HepG2 (cell line): ENCODE data around the gene WNK1. TPM values are rescaled to one million over a fixed set of nuclear protein-coding genes. Genes with fewer than 3 reads are reported as not detected.
A peak's percentile ranks its signal among the peaks of the same experiment; 100 is the strongest.

Experiments
- HES4 ChIP-seq: sonication (generic); formaldehyde crosslinking; IDR thresholded peaks from 2 replicates; pipeline ENCODE4 v1.9.0; 2021; ENCODE audit warnings: mild to moderate bottlenecking, missing genetic modification reagents, borderline replicate concordance
- HNF4A ChIP-seq: sonication (generic); formaldehyde crosslinking; IDR thresholded peaks from 2 replicates; pipeline ENCODE4 v1.4.0; 2020; ENCODE audit warnings: missing genetic modification reagents
- IKZF4 ChIP-seq: sonication (generic); formaldehyde crosslinking; IDR thresholded peaks from 2 replicates; pipeline ENCODE4 v1.5.1; 2020; ENCODE audit warnings: borderline replicate concordance, mild to moderate bottlenecking, low read depth, missing genetic modification reagents; ENCODE audit errors: not compliant biosample characterization
- NFYB ChIP-seq: sonication (generic); formaldehyde crosslinking; IDR thresholded peaks from 2 replicates; pipeline ENCODE4 v1.4.0; 2020; ENCODE audit warnings: missing genetic modification reagents
- NRL ChIP-seq: sonication (generic); formaldehyde crosslinking; IDR thresholded peaks from 2 replicates; pipeline ENCODE4 v1.5.0; 2020; ENCODE audit warnings: missing genetic modification reagents, mild to moderate bottlenecking, moderate library complexity, borderline replicate concordance
- SETDB1 ChIP-seq: sonication (generic); formaldehyde crosslinking; IDR thresholded peaks from 2 replicates; pipeline ENCODE4 v1.5.1; 2020; ENCODE audit warnings: missing genetic modification reagents, mild to moderate bottlenecking, borderline replicate concordance
- SMYD3 ChIP-seq: sonication (generic); formaldehyde crosslinking; IDR thresholded peaks from 2 replicates; pipeline ENCODE4 v1.8.1; 2023; ENCODE audit warnings: mild to moderate bottlenecking, missing genetic modification reagents
- SP140L ChIP-seq: sonication (generic); formaldehyde crosslinking; IDR thresholded peaks from 2 replicates; pipeline ENCODE4 v1.4.0; 2020; ENCODE audit warnings: missing genetic modification reagents, borderline replicate concordance
- ZBTB20 ChIP-seq: sonication (generic); formaldehyde crosslinking; IDR thresholded peaks from 2 replicates; pipeline ENCODE4 v1.8.1; 2023; ENCODE audit warnings: missing genetic modification reagents, low read depth, mild to moderate bottlenecking, borderline replicate concordance
- ZBTB34 ChIP-seq: sonication (generic); formaldehyde crosslinking; IDR thresholded peaks from 2 replicates; pipeline ENCODE4 v1.8.0; 2022; ENCODE audit warnings: mild to moderate bottlenecking, missing genetic modification reagents
- ZNF672 ChIP-seq: sonication (generic); formaldehyde crosslinking; IDR thresholded peaks from 2 replicates; pipeline ENCODE4 v1.8.1; 2022; ENCODE audit warnings: missing genetic modification reagents
- ZNF775 ChIP-seq: sonication (generic); formaldehyde crosslinking; IDR thresholded peaks from 2 replicates; pipeline ENCODE4 v1.4.0; 2020; ENCODE audit warnings: missing genetic modification reagents, mild to moderate bottlenecking, moderate library complexity, borderline replicate concordance
- polyA plus RNA-seq, 8 experiments: library from polyadenylated mRNA; depleted of rRNA in 3 of 8; stranded (reverse) in 7 of 8; unstranded in 1 of 8; fragments of >200 nt; fragmentation: Illumina TruSeq in 4 of 8; extraction: Trizol in 4 of 8; gene quantifications; 2 replicates each; pipeline versions ENCODE4 v1.2.1 to v1.2.3, GENCODE V29; 2011 to 2016; ENCODE audit warnings: low read depth in 4 of 8, missing spikeins in 1 of 8, mixed read lengths in 1 of 8; ENCODE audit not compliant: insufficient read depth in 1 of 8
- total RNA-seq, 5 experiments: library from RNA; depleted of rRNA; stranded (reverse); fragments of >200 nt; fragmentation: Illumina TruSeq; extraction: Trizol; gene quantifications; 2 replicates each; pipeline ENCODE4 v1.2.3, GENCODE V29; 2016; ENCODE audit warnings: low read depth in 1 of 5
- TF ChIP-seq, protein P1 (sequence below): sonication (generic); formaldehyde crosslinking; IDR thresholded peaks from 2 replicates; pipeline ENCODE4 v1.4.0; 2020; ENCODE audit warnings: mild to moderate bottlenecking, missing genetic modification reagents
- TF ChIP-seq, protein P2 (sequence below): sonication (generic); formaldehyde crosslinking; IDR thresholded peaks from 2 replicates; pipeline ENCODE4 v1.5.0; 2020; ENCODE audit warnings: mild to moderate bottlenecking, missing genetic modification reagents
- TF ChIP-seq, protein P3 (sequence below), 2 experiments: sonication (generic) in 1 of 2; formaldehyde crosslinking in 1 of 2; IDR thresholded peaks; 2 replicates each; pipeline versions ENCODE4 v1.4.0 to v1.6.1; 2018 to 2020; ENCODE audit warnings: missing genetic modification reagents in 2 of 2, borderline replicate concordance in 1 of 2, low read depth in 1 of 2, mild to moderate bottlenecking in 1 of 2, missing biosample characterization in 1 of 2
- TF ChIP-seq, protein P4 (sequence below): sonication (generic); formaldehyde crosslinking; IDR thresholded peaks from 2 replicates; pipeline ENCODE4; 2020; ENCODE audit warnings: missing genetic modification reagents, mild to moderate bottlenecking, borderline replicate concordance

WNK1 gene
- total and polyA plus RNA-seq, 2 of the 13 experiments (the other 11 are each of a cell fraction or from before 2014, with no cell fraction given) = 31.1 to 54.8 TPM

DNA sequence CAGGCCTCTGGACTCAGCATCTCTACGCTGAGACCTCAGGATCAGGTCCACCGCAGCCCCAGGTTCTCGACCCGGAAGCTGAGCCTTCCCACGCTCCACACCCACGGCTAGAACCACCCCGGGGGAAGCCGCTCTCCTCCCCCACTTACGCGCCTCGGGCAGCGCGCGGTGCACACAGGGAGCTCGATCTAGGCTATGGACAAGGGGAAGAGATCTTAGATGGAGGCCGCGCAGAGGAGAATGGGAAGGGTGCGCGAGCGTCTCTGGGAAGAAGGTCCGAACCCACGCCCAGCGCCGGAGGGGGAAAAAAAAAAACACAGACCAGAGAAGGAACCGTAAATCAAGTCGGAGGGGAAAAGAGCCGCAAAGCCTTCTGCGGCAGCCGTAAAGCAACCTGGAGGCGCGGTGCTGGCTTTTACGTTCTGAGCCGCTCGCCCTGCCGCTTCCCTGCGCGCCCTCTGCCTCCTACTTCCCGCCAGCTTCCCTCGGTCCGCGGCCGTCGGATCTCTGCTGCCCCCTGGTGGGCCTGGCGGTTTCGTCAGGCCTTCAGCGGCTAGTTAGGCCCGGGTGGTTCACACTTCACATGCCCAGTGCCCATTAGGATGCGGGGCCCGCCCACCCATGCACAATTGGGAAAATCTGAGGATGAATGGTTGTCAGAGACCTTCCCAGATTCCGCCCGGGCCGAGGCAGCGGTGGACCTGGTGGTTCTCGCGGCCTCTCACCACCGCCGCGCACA, 197.2 kb downstream of the WNK1 start, which contains the start of gene RAD52 (continued):
- TF ChIP-seq, protein P1, sequence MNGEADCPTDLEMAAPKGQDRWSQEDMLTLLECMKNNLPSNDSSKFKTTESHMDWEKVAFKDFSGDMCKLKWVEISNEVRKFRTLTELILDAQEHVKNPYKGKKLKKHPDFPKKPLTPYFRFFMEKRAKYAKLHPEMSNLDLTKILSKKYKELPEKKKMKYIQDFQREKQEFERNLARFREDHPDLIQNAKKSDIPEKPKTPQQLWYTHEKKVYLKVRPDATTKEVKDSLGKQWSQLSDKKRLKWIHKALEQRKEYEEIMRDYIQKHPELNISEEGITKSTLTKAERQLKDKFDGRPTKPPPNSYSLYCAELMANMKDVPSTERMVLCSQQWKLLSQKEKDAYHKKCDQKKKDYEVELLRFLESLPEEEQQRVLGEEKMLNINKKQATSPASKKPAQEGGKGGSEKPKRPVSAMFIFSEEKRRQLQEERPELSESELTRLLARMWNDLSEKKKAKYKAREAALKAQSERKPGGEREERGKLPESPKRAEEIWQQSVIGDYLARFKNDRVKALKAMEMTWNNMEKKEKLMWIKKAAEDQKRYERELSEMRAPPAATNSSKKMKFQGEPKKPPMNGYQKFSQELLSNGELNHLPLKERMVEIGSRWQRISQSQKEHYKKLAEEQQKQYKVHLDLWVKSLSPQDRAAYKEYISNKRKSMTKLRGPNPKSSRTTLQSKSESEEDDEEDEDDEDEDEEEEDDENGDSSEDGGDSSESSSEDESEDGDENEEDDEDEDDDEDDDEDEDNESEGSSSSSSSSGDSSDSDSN (CRISPR knock-in tag) = peak; percentile 83; the same call in 1 of the 2 replicates
- TF ChIP-seq ZBTB20 (peak; percentile 44; the same call in 1 of the 2 replicates), SP140L (CRISPR knock-in tag) (no peak), SETDB1 (CRISPR knock-in tag) (peak; percentile 63; the same call in 1 of the 2 replicates), HES4 (CRISPR knock-in tag) (no peak), HNF4A (CRISPR knock-in tag) (no peak), NRL (peak; percentile 15; the same call in 1 of the 2 replicates), ZNF672 (CRISPR knock-in tag) (peak; percentile 84; the same call in 1 of the 2 replicates), ZNF775 (CRISPR knock-in tag) (no peak), IKZF4 (CRISPR knock-in tag) (no peak), NFYB (CRISPR knock-in tag) (peak; percentile 9; the same call in 1 of the 2 replicates), SMYD3 (CRISPR knock-in tag) (no peak), ZBTB34 (no peak; the same call in 1 of the 2 replicates)
- TF ChIP-seq, protein P2, sequence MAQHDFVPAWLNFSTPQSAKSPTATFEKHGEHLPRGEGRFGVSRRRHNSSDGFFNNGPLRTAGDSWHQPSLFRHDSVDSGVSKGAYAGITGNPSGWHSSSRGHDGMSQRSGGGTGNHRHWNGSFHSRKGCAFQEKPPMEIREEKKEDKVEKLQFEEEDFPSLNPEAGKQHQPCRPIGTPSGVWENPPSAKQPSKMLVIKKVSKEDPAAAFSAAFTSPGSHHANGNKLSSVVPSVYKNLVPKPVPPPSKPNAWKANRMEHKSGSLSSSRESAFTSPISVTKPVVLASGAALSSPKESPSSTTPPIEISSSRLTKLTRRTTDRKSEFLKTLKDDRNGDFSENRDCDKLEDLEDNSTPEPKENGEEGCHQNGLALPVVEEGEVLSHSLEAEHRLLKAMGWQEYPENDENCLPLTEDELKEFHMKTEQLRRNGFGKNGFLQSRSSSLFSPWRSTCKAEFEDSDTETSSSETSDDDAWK (CRISPR knock-in tag) = no peak
- TF ChIP-seq, protein P3, sequence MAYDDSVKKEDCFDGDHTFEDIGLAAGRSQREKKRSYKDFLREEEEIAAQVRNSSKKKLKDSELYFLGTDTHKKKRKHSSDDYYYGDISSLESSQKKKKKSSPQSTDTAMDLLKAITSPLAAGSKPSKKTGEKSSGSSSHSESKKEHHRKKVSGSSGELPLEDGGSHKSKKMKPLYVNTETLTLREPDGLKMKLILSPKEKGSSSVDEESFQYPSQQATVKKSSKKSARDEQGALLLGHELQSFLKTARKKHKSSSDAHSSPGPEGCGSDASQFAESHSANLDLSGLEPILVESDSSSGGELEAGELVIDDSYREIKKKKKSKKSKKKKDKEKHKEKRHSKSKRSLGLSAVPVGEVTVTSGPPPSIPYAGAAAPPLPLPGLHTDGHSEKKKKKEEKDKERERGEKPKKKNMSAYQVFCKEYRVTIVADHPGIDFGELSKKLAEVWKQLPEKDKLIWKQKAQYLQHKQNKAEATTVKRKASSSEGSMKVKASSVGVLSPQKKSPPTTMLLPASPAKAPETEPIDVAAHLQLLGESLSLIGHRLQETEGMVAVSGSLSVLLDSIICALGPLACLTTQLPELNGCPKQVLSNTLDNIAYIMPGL (CRISPR knock-in tag; IDR thresholded peaks at IDR 0.05; ENCODE audit: borderline replicate concordance in 1 of 2, low read depth in 1 of 2) = peak; percentile 96
- TF ChIP-seq, protein P4, sequence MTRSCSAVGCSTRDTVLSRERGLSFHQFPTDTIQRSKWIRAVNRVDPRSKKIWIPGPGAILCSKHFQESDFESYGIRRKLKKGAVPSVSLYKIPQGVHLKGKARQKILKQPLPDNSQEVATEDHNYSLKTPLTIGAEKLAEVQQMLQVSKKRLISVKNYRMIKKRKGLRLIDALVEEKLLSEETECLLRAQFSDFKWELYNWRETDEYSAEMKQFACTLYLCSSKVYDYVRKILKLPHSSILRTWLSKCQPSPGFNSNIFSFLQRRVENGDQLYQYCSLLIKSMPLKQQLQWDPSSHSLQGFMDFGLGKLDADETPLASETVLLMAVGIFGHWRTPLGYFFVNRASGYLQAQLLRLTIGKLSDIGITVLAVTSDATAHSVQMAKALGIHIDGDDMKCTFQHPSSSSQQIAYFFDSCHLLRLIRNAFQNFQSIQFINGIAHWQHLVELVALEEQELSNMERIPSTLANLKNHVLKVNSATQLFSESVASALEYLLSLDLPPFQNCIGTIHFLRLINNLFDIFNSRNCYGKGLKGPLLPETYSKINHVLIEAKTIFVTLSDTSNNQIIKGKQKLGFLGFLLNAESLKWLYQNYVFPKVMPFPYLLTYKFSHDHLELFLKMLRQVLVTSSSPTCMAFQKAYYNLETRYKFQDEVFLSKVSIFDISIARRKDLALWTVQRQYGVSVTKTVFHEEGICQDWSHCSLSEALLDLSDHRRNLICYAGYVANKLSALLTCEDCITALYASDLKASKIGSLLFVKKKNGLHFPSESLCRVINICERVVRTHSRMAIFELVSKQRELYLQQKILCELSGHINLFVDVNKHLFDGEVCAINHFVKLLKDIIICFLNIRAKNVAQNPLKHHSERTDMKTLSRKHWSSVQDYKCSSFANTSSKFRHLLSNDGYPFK (CRISPR knock-in tag) = peak; percentile 91; the same call in 1 of the 2 replicates
